Measurements from ENCODE around the gene PPP1R18.

The PPP1R18 gene

GRCh38 chr6:30655743-30656094, 30.7 kb downstream of the PPP1R18 start:
- TF ChIP-seq CTCF (IDR thresholded peaks at IDR 0.05; ENCODE audit: extremely low read depth, insufficient read depth, missing control alignments), result no peak
- no peak for DNase-seq (ENCODE audit: low spot score)
- in situ Hi-C loops (cut with MboI; ENCODE audit: low pct_unique_long_range_greater_than_20kb, low sequenced_read_pairs, unreplicated experiment), result no loop called here

- DNase-seq (ENCODE audit: low spot score), result no peak
- in situ Hi-C loops (cut with MboI; ENCODE audit: low pct_unique_long_range_greater_than_20kb, low sequenced_read_pairs, unreplicated experiment), result no loop called here
- TF ChIP-seq CTCF (IDR thresholded peaks at IDR 0.05; ENCODE audit: extremely low read depth, insufficient read depth, missing control alignments), result no peak
Measured at GRCh38 chr6:30654798-30655742, 31.4 kb downstream of the PPP1R18 start.

GRCh38 chr6:30651143-30651542, 35.3 kb downstream of the PPP1R18 start:
- no peak for TF ChIP-seq CTCF (IDR thresholded peaks at IDR 0.05; ENCODE audit: extremely low read depth, insufficient read depth, missing control alignments)
- in situ Hi-C loops (cut with MboI; ENCODE audit: low pct_unique_long_range_greater_than_20kb, low sequenced_read_pairs, unreplicated experiment), result no loop called here
- DNase-seq (ENCODE audit: low spot score), result no peak

GRCh38 chr6:30647242-30648116, 39.0 kb downstream of the PPP1R18 start:
- DNase-seq (ENCODE audit: low spot score), result peak; percentile 87
- in situ Hi-C loops (cut with MboI; ENCODE audit: low pct_unique_long_range_greater_than_20kb, low sequenced_read_pairs, unreplicated experiment), result no loop called here
- no peak for TF ChIP-seq CTCF (IDR thresholded peaks at IDR 0.05; ENCODE audit: extremely low read depth, insufficient read depth, missing control alignments)

- in situ Hi-C loops (cut with MboI; ENCODE audit: low pct_unique_long_range_greater_than_20kb, low sequenced_read_pairs, unreplicated experiment), result no loop called here
Measured at GRCh38 chr6:30646450-30647241, 39.8 kb downstream of the PPP1R18 start, which contains the start of gene C6orf136. Gene C6orf136 (plus strand): TSS chr6:30647133. CDS start chr6:30647232, 99 bp downstream.

More at GRCh38 chr6:30646450-30647241, 39.8 kb downstream of the PPP1R18 start, which contains the start of gene C6orf136:
- no peak for TF ChIP-seq CTCF (IDR thresholded peaks at IDR 0.05; ENCODE audit: extremely low read depth, insufficient read depth, missing control alignments)
- peak; percentile 99 for DNase-seq (ENCODE audit: low spot score)
